PC-9 (cell line): ENCODE measurements around the gene FAXDC2.

Source experiments
- EZH2 ChIP-seq: fragments of 200-600 bp; sonication (generic); IDR thresholded peaks from 2 replicates; pipeline ENCODE4 v1.8.0; 2017; ENCODE audit warnings: antibody characterized with exemption, low read depth
- TF ChIP-seq, protein P1 (sequence below): fragments of 200-600 bp; sonication (generic); conservative IDR thresholded peaks from 2 replicates; pipeline ENCODE4 v1.6.1; 2017; ENCODE audit warnings: mixed run types, antibody characterized with exemption, mild to moderate bottlenecking, moderate library complexity

DNA sequence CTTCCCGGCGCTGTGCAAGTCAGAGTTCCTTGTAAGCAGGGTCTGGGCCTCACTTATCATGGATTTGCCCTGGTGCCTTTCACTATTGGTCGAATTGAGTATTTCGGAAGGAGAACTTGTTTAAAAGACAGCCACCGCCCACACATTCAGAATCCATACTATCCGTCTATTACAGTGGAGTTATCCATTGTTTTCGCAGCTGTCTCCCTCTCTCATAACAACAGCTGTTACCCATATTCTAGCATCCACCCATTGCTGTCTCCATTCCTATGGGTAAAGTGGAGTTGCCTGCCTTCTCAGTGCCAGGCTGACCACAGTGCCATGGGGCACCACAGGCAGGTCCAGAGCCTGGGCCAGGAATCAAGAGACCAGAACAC lies 20.2 kb downstream of the FAXDC2 start:
- TF ChIP-seq, protein P1, sequence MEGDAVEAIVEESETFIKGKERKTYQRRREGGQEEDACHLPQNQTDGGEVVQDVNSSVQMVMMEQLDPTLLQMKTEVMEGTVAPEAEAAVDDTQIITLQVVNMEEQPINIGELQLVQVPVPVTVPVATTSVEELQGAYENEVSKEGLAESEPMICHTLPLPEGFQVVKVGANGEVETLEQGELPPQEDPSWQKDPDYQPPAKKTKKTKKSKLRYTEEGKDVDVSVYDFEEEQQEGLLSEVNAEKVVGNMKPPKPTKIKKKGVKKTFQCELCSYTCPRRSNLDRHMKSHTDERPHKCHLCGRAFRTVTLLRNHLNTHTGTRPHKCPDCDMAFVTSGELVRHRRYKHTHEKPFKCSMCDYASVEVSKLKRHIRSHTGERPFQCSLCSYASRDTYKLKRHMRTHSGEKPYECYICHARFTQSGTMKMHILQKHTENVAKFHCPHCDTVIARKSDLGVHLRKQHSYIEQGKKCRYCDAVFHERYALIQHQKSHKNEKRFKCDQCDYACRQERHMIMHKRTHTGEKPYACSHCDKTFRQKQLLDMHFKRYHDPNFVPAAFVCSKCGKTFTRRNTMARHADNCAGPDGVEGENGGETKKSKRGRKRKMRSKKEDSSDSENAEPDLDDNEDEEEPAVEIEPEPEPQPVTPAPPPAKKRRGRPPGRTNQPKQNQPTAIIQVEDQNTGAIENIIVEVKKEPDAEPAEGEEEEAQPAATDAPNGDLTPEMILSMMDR: no peak
- TF ChIP-seq EZH2: no peak
